HPDE6-E6E7 (cell line): ENCODE measurements around the gene HDLBP.
"Not testable (repeated sequence)": the region's sequence is repeated elsewhere in the genome, so short reads cannot be mapped to it uniquely, and the experiment has no call there.

Experiments used
- DNase-seq: peaks from one replicate; pipeline ENCODE4 v3.0.0; 2011; ENCODE audit warnings: missing footprints; ENCODE audit errors: extremely low spot score

The HDLBP gene

DNA sequence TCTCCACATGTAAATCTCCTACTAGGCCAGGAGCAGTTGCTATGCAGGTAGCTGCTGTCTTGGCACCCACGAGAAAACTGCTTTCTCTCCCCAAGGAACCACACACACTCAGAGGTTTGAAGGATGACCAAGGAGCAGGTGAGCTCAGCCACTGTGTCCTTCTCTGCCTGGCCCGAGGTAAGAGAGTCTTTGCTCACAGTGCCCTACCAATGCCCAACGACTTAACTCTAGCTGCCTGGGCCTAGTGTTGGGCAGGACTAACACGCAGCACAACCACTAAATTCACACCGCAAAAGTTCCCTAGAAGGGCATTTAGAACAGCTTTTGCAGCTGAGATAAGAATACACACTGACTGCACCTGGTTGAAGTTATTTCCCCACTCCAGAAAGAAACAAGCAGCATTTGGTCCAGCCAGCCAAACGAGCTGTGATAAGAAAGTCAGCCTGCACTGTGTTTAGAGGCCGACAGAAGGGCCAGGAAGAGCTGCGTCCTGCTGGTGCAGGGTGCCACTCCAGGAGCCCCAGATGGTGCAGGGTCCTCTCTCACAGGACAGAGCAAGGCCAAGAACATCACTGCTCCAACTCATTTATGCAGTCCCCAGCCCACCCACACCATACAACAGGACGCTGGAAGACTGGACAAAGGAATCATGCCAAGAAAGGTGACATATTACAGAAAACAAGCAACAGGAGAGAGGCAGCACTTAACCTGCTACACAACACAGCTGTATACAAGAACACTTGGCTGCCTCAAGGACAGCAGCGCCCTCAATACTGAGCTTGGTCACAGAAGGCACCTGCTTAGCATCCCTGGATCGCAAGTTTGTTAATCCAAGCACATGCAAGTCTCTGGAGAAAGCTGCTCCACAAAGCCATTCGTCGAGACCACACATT lies 12.5 kb downstream of the HDLBP start:
- no peak for DNase-seq

DNA sequence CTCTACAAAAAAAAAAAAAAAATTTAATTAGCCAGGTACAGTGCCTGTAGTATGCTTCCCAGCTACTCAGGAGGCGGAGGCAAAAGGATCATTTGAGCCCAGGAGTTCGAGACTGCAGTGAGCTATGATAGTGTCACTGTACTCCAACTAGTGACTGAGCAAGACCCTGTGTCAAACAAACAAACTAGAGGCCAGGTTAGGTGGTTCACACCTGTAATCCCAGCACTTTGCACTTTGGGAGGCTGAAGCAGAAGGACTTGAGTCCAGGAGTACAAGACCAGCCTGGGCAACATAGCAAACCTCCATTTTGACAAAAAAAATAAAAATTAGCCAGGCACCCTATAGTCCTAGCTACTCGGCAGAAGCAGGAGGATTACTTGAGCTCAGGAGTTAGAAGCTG lies 13.4 kb downstream of the HDLBP start:
- no peak for DNase-seq

DNA sequence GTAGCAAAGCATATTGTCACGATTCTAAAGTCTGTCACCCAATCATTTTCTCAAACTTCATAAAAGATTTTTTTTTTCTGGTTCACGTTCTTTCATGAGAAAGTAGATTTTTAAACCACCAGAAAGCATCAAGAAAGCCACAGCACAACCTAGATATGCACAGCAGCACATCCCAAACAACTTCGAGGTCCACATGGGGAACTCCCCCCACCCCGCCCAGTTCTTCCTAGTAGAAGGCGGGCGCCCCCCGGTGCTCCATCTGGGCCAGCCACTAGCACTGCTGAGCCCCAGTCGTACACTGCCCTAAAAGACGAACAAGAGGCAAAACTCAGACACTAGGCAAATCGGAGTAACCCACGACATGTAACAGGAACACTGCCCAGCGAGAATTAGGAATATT lies 15.5 kb downstream of the HDLBP start:
- no peak for DNase-seq

DNA sequence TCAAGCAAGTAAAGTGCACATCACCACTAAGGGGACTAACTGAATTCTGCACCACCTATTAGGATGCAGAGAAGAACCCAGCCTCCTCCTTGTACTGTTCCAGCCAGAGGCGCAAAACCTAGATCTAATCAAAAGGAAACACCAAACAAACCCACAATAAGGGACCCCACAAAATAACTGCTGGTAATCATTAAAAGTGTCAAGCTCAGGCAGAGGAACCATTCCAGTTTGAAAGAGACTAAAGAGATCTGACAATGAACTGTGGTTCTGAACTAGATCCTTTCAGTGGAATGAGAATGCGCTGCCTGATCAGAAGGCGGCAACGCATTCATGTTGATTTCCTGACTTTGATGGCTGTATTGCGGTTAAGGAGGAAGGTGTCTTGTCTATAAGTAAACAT lies 16.8 kb downstream of the HDLBP start:
- no peak for DNase-seq

DNA sequence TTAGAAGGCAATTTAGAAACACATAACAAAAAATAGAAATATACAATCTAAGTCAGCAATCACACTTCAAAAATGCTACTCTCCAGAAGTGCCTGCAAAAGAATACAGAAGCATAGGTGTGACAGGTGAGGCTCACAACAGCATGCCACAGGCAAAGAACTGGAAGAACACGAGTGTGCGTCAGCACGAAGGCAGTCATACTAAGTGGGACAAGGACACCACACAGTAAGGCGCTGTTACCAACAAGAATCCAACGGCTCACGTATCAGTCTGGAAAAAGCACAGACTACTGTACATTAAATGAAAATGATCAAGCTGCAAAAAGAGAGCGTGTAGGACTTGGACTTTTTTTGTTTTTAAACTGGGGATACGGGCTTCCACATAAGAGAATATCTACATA lies 18.7 kb downstream of the HDLBP start:
- DNase-seq, result no peak

DNA sequence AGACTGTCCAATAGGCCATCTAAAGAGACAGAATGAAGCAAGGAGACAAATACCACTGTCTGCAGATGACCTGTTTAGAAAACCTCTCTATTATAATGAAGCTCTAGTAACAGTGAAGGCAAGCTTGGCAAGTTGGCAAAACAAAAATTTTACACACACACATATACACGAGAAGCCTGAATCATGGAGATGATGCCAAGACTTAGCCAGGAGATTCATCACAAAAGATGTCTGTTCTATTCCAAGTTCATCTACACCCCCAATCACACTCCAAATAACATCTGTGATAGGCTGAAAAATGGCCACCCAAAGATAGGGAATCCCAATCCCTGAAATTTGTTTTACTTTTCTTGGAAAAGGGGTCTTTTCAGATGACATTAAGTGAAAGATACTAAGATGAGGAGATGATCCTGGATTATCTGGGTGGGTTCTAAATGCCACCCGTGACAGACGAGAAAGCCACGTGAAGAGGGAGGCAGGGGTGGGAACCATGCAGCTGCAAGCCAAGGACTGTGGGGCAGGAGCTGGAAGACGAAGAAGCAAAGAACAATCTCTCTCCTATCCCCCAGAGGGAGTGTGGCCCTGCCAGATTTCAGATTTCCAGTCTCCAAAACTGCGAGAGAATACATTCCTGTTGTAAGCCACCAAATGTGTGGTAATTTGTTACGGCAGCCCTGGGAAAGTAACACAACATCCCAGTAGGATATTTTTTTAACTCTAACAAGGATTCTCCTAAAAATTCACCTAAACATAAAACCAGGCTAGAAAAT lies 20.0 kb downstream of the HDLBP start:
- DNase-seq, result no peak

DNA sequence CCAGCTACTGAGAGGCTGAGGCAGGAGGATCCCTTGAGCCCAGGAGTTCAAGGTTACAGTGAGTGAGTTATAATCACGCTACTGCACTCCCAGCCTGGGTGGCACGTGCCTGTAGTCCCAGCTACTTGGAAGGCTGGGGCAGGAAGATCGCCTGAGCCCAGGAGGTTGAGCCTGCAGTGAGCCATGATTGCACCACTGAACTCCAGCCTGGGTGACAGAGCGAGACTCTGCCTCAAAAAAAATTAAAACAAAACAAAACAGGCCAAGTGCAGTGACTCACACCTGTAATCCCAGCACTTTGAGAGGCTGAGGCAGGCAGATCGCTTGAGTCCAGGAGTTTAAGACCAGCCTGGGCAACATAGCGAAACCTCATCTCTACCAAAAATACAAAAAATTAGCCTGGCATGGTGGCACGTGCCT lies 22.1 kb downstream of the HDLBP start:
- not testable (repeated sequence) for DNase-seq

DNA sequence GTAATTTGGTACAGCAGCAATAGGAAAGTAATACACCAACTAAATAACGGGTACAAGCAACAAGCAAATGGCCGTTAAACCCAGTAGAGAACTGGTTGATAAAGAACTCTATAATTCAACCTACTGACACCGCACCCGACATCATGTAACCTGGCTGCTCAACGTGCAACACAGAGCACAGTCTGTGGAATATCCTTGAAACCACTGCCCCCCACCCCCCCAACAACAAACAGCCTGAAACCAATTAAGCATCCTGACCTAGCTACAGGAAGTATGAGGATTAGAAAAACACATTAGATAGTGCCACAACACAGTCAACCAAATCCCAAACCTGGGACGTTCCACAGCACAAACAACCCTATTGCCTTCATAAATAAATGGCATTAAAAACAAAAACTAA lies 23.5 kb downstream of the HDLBP start:
- no peak for DNase-seq

DNA sequence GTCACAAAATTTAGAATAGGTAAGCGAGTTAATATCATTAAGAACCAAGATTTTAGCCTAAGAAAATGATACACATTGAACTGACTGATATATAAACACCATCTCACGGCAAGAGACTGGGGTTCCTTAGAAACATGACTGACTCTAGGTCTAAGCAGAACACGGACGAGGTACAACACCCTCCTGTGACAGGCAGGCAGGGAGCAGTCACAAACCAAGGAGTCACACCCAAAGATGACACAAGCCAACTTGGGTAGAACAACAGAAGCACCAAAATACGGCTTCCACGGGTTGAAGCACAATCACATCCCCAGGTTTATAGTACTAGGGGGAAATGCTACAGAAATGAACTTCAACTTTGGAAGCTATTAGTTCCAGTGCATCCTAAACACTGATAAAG lies 24.3 kb downstream of the HDLBP start:
- DNase-seq, result no peak

DNA sequence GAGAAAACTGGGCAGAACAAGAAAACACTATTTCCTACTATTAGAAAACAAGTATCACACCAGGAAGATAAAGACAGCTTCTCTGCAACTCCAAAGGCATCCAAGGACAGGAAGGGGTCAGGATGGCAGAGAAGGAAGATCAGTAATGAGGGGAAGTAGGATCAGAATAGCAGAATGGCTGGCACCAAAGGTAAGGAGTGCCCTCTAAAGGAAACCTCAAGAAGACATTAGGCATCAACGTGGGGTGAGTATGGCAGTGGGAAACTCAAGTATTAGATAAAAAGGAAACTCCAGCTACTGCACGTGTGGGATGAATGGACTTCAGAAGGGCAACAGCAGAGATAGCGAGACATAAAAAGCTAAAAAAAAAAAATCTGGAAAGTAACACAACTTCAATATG lies 25.9 kb downstream of the HDLBP start:
- no peak for DNase-seq

DNA sequence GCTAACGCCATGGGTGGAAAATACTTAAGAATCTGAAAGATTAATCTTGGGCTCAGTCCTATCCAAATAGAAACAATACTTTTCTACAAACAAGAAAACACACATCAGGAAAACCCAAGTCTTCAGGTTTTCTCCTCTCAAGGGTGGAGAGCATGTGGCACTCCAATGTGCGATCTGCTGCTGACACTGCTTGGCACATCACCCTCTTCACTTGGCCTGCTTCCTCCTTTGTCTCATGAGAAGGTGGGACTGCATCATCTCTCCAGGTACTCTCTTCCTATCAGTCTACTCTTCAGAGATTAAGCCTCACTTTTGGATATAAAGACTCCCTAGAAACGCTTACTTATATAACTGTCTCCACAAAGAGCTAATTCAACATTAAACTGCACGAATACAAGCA lies 26.4 kb downstream of the HDLBP start:
- no peak for DNase-seq

DNA sequence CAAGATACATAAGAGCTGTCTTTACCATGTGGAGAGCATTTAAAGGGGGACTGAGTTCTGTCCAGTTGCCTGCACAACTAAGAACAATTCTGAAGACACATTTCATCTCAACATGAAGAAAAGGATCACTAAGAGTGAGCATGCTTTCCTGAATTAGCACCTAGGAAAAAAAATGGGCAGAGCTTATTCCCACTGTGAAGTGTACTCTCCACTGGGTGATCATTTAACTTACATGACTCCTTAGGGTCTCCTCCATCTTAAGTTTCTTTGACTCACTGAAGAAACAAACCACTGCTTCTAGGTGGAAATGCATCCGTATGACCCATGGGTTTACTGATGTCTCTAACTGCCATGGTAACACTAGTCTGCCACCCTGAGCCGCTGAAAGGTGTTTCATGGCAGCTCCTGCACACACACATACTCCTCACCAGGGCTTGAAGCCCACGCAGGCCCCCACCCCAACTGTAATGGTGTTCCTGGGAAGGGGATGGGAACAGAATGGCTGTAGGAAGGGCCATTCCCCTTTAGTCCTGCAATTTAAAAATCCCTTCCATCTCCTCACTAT lies 27.1 kb downstream of the HDLBP start:
- DNase-seq, result no peak

DNA sequence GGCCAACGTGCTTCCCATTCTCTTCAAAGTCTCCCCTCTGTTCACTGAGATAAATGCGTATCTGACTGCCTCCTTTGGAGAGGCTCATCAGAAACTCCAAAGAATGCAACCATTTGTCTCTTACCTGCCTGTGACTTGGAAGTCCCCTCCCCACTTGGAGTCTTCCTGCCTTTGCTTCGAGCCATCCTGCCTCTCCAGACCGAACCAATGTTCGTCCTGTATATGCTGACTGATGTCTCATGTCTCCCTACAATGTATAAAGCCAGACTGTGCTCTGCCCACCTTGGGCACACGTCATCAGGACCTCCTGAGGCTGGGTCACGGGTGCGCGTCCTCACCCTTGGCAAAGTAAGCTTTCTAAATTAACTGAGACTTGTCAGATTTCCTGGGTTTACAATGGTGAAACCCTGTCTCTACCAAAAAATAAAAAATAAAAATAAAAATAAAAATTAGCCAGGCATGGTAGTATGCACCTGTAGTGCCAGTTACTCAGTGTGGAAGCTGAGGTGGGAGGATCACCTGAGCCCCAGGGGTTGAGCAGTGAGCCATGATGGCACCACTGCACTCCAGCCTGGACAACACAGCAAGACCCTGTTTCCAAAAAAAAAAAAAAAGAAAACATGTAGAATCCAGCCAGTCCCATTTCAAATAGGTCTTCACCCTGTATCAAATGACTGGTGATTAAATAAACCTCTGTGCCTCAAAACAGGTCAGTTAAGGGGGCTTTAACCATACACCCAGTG lies 29.0 kb downstream of the HDLBP start:
- no peak for DNase-seq

DNA sequence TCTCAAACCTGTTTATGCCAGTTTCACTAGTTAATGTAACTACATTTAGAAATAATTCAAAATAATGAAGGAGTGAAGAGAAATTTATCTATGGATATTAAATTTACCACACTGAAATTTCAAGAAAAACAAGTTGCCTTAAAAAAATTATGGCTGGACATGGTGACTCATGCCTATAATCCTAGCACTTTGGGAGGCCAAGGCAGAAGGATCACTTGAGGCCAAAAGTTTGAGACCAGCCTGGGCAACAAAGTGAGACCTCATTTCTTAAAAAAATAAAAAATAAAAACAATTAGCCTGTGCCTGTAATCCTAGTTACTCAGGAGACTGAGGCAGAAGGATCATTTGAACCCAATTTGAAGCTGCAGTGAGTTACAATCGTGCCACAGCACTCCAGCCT lies 29.9 kb downstream of the HDLBP start:
- no peak for DNase-seq

DNA sequence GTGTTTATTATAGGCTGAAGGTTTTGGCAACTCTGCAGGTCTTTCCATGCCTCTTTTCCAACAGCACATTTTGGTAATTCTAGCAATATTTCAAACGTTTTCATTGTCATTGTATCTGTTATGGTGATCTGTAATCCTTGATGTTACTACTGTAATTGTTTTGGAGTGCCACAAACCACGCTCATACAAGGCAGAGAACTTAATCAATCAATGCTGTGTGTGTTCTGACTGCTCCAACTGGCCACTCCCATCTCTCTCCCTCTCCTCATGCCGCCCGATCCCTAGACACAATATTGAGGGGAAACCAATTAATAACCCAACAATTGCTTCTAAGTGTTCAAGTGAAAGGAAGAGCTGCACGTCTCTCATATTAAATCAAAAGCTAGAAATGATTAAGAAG lies 32.9 kb downstream of the HDLBP start:
- DNase-seq, result no peak

DNA sequence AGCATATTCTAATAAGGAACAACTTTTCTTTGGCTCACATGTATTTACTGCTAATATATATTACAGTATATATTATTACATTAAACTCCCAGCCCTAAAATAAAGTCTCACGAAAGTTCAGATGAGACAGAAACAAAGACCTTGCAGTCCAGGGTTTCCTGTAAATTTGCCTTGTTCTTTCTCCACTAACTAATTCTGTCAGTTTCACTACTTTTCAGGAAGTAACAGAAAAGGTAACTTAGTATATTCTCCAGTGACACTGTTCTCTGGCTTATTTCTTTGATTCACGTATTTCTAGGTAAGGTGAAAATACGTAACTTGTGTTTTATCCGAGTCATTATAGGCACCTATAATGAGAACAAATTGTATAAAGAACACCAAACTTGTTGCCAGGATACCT lies 35.2 kb downstream of the HDLBP start:
- DNase-seq, result no peak

DNA sequence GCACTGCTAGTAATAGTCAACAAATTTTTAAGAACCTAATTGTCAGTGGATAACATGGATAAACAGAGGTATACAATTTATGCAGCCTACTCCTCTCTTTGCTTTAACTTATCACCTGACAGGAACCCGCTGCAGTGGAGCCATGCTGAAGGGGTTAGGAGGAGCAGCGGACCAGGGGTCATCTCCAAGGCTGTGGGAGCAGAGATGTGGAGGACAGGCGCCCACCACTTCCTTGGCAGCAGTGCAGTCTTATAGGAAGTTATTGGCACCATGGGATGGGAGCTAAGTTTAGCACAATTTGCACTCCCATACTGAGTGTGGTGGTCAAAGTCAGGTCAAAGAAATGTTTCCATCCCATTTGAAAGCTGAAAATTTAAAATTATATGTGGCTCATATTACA lies 35.6 kb downstream of the HDLBP start:
- DNase-seq, result no peak

DNA sequence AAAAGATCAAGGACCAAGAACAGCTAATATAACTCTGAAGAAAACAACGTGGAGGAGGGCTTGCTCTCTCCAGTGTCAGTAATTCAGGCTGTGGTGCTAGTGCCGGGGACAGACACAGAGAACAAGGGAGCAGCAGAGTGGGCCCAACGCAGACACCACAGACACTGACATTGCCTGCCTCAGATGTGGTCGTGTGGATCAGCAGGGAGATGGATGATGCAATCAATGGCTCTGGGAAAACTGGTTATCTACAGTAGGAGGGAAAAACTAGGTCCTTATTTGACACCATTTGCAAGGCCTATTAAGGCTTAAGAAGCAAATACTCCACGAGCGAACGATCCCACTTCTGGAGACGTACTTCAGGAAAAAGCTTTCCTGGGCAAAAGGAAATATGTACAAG lies 36.1 kb downstream of the HDLBP start:
- DNase-seq, result no peak

DNA sequence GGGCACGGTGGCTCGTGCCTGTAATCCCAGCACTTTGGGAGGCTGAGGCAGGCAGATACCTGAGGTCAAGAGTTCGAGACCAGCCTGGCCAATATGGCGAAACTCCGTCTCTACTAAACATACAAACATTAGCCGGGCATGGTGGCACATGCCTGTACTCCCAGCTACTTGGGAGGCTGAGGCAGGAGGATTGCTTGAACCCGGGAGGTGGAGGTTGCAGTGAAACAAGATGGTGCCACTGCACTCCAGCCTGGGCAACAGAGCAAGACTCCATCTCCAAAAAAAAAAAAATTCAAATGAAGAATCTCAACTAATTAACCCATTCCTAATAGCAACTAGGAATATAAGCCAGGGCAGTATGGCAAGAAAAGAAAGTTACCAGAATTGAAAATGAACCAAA lies 37.2 kb downstream of the HDLBP start:
- not testable (repeated sequence) for DNase-seq

DNA sequence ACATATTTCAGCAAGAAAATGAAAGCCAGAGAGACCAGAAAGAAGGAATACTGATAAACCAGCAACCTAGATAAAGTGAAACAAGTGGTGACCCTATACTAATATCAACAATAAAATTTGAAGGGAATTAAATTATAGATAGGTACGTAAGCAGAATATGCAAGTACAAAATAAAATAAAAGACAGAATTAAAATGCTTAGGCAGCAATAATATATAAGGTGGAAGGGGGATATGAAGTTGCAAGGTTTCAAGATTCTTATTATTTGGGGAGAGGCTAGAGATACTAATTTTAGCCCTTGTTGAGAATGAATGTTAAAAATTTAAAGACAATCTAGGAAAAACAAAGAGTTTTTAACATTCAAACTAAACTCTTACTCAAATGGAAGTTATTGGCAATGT lies 39.6 kb downstream of the HDLBP start:
- no peak for DNase-seq

DNA sequence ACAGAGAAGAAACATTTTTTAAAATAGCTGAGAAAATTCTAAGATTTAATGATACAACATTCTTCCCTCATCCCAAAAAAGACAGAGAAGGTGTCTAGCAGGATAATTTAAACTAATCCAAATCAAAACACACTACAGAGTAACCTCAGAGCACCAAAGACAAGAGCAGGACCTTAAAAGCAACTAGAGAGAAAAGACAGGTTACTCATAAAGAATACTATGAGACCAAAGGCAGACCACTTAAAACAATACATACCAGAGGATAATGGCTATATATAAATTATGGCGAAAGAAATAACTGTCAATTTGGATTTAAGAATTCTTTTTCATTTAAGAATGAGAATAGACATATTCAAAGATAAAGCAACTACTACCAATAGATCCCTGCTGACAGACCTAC lies 40.0 kb downstream of the HDLBP start:
- no peak for DNase-seq

DNA sequence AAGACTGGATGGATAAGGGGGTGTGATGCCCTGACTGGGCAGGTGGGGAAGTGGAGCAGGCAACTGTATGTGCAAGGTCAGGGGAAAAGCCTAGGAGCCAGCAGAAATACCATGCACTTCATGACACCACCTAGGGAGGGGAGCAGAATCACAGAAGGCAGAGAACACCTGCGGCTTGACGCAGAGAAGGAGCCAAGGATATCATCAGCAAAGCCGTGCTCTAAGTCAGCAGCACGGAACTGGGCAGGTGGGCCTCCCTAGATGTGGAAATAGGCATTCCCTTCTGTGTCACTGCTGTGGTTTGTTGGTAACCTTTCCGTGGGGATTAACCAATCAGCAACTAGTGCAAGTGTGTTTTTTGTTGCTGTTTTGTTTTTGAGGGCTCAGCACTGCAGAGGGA lies 41.3 kb downstream of the HDLBP start:
- no peak for DNase-seq
